Endothelial cell of umbilical vein (primary cell): Measurements from ENCODE around the gene C16orf87.

Experiments
- EZH2 ChIP-seq: IDR thresholded peaks from 2 replicates; pipeline ENCODE4 v1.6.1; 2012; ENCODE audit warnings: borderline replicate concordance, low read depth, mild to moderate bottlenecking, moderate library complexity, low read length, inconsistent platforms; ENCODE audit not compliant: severe bottlenecking
- JUN ChIP-seq: IDR thresholded peaks from 2 replicates; pipeline ENCODE4 v1.6.1; 2011; ENCODE audit warnings: borderline replicate concordance, low read depth; ENCODE audit not compliant: insufficient read length, insufficient read depth
- MAX ChIP-seq: IDR thresholded peaks from 2 replicates; pipeline ENCODE4 v1.6.1; 2011; ENCODE audit not compliant: insufficient read depth, insufficient read length
- MYC ChIP-seq: IDR thresholded peaks from one replicate; pipeline ENCODE4 v1.6.1; 2011; ENCODE audit warnings: mild to moderate bottlenecking, low read depth, low read length
- POLR2A ChIP-seq: IDR thresholded peaks from 2 replicates; pipeline ENCODE4 v1.6.1; 2012; ENCODE audit warnings: low read depth, mild to moderate bottlenecking, control low read depth, low read length
- POLR2AphosphoS5 ChIP-seq: IDR thresholded peaks from 2 replicates; pipeline ENCODE4 v1.6.1; 2012; ENCODE audit warnings: low read depth, mild to moderate bottlenecking, control low read depth, low read length, moderate library complexity; ENCODE audit not compliant: insufficient read depth
- TF ChIP-seq, protein P1 (sequence below), 2 donors: IDR thresholded peaks; 1 replicate in 1 of 2; 2 replicates in 1 of 2; pipeline ENCODE4 v1.5.1; 2011; ENCODE audit warnings: low read length in 2 of 2, mild to moderate bottlenecking in 2 of 2, moderate library complexity in 2 of 2, control low read depth in 1 of 2, inconsistent platforms in 1 of 2, low read depth in 1 of 2; ENCODE audit not compliant: insufficient read depth in 1 of 2; ENCODE audit errors: extremely low read depth in 1 of 2

GRCh38 chr16:46759309-46759708, 71.7 kb downstream of the C16orf87 start:
- no peak for TF ChIP-seq MYC
- TF ChIP-seq EZH2: no peak
- TF ChIP-seq, protein P1, sequence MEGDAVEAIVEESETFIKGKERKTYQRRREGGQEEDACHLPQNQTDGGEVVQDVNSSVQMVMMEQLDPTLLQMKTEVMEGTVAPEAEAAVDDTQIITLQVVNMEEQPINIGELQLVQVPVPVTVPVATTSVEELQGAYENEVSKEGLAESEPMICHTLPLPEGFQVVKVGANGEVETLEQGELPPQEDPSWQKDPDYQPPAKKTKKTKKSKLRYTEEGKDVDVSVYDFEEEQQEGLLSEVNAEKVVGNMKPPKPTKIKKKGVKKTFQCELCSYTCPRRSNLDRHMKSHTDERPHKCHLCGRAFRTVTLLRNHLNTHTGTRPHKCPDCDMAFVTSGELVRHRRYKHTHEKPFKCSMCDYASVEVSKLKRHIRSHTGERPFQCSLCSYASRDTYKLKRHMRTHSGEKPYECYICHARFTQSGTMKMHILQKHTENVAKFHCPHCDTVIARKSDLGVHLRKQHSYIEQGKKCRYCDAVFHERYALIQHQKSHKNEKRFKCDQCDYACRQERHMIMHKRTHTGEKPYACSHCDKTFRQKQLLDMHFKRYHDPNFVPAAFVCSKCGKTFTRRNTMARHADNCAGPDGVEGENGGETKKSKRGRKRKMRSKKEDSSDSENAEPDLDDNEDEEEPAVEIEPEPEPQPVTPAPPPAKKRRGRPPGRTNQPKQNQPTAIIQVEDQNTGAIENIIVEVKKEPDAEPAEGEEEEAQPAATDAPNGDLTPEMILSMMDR (IDR thresholded peaks at IDR 0.05; ENCODE audit: extremely low read depth in 1 of 2, insufficient read depth in 1 of 2, low read depth in 1 of 2, low read length in 2 of 2): no peak
- TF ChIP-seq POLR2AphosphoS5: no peak
- TF ChIP-seq JUN: no peak
- no peak for TF ChIP-seq POLR2A
- TF ChIP-seq MAX: no peak
